Activated naive CD4-positive, alpha-beta T cell treated with Interleukin-2 at 50 U/mL for 16 hours (primary cell): ENCODE results near the gene ARNT2.
"Not testable (repeated sequence)": the region's sequence is repeated elsewhere in the genome, so short reads cannot be mapped to it uniquely, and the experiment has no call there.

Experiments used
- DNase-seq: peaks from one replicate; pipeline ENCODE4 v3.0.0-alpha.2; 2020

Gene ARNT2

DNA sequence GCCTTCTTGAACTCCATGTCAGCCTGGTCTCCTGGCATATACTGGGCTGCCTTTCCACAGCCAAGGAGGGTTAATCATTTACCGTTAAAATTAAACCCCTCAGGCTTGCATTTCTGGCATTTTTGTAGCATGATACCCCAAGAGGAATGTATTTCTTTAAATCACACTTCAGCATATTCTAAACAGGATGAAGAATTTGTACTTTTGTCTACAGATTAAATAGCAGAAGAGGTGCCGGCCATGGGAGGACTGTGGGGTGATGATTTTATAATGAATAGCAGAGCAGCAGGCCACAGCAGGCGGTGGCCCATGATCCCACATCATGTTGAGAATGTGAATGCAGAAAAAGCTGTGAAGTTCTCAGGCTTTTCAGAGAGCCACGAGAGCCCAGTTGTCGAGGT is 90.2 kb downstream of the ARNT2 start:
- no peak for DNase-seq

- DNase-seq, result no peak
Observed at GRCh38 chr15:80494756-80495155, 90.6 kb downstream of the ARNT2 start.

GRCh38 chr15:80495401-80495942 is 91.3 kb downstream of the ARNT2 start:
- no peak for DNase-seq

GRCh38 chr15:80496096-80496495 is 91.9 kb downstream of the ARNT2 start:
- DNase-seq, result no peak

- DNase-seq, result no peak
Observed at GRCh38 chr15:80497221-80497620, 93.0 kb downstream of the ARNT2 start.

DNA sequence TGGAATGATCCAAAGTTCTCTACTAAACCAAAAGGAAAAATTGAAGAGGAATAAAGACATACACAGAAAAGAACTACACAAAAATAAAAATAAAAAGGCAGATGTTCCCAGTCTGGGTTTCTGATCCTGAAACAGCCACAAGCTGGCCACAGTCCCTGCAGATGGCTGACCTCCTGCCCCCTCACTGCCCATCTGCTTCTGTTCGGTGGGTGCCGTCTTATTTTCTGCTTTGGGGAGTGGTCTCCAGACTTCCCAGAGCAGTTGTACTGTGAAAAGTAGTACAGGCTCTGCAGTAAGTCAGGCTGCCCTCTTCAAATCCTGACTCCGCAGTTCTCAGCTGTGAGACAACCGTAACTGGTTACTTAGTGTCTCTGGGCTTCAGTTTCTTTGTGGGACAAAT is 94.5 kb downstream of the ARNT2 start:
- no peak for DNase-seq

- no peak for DNase-seq
Observed at GRCh38 chr15:80500021-80500420, 95.8 kb downstream of the ARNT2 start.

GRCh38 chr15:80501476-80501875 is 97.3 kb downstream of the ARNT2 start:
- no peak for DNase-seq

GRCh38 chr15:80502782-80503181 is 98.6 kb downstream of the ARNT2 start:
- no peak for DNase-seq

DNA sequence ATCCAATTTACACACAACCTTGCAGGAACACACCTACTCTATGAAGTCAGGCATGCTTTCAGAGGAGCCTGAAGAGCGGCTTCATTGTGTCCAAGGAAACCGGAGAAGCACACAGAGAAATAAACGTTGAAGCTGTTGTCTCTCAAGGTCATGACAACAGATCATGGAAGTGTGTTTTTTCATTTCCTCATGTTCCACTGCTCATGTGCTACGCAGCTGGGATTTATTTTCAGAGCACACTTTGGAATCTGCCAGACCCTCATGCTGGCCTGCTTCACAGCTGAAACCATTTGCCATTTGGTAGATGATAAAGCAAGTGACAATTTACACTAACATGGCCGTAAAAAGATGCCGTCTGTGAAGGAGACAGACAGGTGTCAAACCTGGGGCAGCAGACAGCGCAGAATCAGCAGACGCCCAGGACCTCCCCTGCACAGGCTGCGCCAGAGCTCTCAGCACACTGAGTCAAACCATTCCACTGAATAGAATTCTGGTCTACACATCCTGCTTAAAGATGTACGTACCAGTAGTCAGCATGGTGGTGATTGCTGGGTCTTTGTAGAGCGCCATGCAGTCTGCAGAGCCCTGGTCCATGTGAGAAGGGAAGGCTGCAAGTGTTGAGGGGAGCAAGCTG is 99.3 kb downstream of the ARNT2 start:
- no peak for DNase-seq

DNA sequence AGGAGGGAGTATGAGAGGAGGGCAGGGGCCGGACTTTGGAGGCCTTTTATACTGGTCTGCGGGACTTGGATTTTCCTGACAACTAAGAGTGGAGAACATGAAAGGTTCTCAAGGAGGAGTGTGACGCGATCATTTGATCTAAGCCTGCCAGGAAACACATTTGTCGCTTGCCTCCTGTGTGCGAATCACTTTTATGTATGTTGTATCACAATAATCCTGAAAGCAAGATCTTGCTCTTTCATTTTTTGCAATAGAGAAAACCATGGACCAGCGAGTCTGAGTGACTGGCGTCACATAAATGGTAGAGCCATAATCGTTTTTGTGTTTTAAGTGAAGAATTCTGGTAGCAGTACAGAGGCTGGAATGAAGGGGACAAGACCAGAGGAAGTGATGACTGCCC is 100.7 kb downstream of the ARNT2 start:
- DNase-seq, result no peak

DNA sequence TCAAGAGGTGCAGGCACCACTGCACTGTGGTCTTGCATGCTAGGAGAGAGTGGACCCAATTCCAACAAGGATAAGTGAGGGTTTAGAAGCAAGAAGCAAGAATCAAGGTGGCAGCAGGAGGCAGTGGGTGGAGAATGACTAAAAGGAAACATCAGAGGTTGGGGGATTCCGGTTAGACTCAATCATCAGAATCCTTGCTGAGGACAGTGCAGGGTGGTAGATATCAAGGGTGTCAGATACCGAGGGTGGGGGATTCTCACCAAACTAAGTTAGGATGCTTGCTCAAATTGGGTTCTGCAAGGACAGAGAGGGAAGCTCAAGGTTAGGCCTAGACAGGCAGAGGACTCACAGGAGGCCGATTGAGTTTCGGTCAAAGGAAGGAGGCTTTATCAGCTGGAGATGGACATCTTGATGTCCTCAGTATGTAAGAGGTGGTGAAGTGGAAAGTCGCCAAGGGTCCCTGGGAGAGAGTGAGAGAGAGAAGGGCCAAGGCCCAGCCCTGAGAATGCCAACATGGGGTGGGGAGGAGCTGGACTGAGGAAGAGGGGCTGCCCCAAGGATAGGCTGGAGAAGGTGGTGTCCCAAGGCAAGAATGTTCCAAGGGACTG is 102.2 kb downstream of the ARNT2 start:
- no peak for DNase-seq

DNA sequence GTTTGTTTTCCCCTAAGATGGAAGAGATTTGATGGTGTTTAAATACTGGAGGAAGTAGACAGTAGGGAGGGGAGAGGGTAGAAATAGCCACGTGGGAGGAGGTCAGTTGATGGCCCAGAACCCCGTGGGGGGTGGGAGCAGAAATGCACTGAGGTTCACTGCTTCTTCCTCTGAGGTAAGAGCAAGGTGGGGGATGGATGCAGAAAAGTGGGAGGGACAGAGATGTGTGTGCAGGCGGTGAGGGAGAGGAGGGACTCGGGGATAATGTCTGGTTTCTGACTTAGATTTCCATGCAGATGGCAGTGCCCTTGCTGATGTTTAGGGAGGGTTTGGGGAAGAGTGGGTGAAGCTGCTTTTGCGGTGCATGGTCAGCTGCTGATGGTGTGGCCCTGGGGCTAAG is 102.9 kb downstream of the ARNT2 start:
- no peak for DNase-seq

GRCh38 chr15:80507638-80508316 is 103.6 kb downstream of the ARNT2 start:
- DNase-seq, result no peak

- no peak for DNase-seq
Observed at GRCh38 chr15:80508783-80509182, 104.6 kb downstream of the ARNT2 start.

DNA sequence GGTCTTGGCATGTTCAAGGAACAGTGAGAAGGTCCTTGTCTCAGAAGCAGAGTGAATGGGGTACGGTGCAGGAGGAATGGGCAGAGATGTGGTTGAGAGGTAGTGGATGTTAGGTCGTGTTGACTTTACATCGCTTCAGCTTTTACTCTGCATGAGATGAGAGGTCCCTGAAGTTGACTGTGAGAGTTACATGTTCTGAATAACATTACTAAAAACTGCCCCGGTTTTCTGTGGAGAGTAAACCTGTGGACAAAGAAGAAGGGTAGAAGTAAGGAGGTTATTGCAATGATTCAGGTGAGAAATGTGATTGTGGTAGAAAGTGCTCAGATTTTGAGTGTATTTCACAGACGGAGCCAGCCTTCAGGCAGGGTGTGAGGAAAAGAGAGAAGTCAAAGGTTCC is 105.6 kb downstream of the ARNT2 start:
- no peak for DNase-seq

DNA sequence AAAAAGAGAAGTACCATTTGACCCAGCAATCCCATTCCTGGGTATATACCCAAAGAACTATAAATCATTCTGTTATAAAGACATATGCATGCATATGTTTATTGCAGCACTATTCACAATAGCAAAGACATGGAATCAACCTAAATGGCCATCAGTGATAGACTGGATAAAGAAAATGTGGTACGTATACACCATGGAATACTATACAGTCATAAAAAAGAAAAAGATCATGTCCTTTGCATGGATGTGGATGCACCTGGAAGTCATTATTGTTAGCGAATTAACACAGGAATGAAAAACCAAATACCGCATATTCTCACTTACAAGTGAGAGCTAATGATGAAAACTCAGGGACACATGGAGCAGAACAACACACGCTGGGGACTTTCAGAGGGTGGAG is 106.8 kb downstream of the ARNT2 start:
- DNase-seq, result not testable (repeated sequence)

GRCh38 chr15:80512726-80513660 is 108.8 kb downstream of the ARNT2 start:
- DNase-seq, result no peak

- no peak for DNase-seq
Observed at GRCh38 chr15:80514071-80514780, 110.0 kb downstream of the ARNT2 start.

- DNase-seq, result no peak
Observed at GRCh38 chr15:80517290-80517689, 113.1 kb downstream of the ARNT2 start.

DNA sequence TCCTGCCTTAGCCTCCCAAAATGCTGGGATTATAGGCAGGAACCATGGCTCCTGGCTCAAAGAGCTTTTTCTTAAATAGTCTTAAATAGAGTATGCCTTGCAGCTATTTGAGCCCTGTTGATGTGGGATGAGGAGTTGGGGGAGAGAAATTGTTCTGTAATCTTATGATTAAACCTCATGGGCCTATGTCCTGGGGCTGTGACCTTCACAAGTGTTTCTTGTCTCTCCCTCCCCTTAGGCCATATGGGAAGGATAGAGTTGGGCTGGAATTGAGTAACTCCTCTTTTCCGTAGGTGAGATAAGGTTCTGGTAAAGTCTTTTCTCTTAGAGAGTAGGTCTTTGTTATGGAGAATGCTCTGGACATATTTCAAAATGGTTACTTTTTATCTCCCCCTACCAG is 114.3 kb downstream of the ARNT2 start:
- no peak for DNase-seq

GRCh38 chr15:80523746-80524145 is 119.6 kb downstream of the ARNT2 start:
- no peak for DNase-seq
